Lower leg skin (tissue), 3 donors: Measurements from ENCODE around the gene ACACA.

Experiments used
- POLR2A ChIP-seq, 2 donors: fragments of 450-650 bp; IDR thresholded peaks; one replicate each; pipeline ENCODE4 v1.6.1; 2016 to 2017; ENCODE audit warnings: antibody characterized with exemption in 2 of 2, mild to moderate bottlenecking in 1 of 2, moderate library complexity in 1 of 2
- TF ChIP-seq, protein P1 (sequence below), 3 donors: fragments of 450-650 bp; IDR thresholded peaks; one replicate each; pipeline ENCODE4 v1.5.1; 2016; ENCODE audit warnings: antibody characterized with exemption in 3 of 3, mild to moderate bottlenecking in 3 of 3, moderate library complexity in 2 of 3

- TF ChIP-seq, protein P1, sequence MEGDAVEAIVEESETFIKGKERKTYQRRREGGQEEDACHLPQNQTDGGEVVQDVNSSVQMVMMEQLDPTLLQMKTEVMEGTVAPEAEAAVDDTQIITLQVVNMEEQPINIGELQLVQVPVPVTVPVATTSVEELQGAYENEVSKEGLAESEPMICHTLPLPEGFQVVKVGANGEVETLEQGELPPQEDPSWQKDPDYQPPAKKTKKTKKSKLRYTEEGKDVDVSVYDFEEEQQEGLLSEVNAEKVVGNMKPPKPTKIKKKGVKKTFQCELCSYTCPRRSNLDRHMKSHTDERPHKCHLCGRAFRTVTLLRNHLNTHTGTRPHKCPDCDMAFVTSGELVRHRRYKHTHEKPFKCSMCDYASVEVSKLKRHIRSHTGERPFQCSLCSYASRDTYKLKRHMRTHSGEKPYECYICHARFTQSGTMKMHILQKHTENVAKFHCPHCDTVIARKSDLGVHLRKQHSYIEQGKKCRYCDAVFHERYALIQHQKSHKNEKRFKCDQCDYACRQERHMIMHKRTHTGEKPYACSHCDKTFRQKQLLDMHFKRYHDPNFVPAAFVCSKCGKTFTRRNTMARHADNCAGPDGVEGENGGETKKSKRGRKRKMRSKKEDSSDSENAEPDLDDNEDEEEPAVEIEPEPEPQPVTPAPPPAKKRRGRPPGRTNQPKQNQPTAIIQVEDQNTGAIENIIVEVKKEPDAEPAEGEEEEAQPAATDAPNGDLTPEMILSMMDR (IDR thresholded peaks at IDR 0.05): no peak
- TF ChIP-seq POLR2A (IDR thresholded peaks at IDR 0.05): no peak
Measured at GRCh38 chr17:37117373-37118142, 289.1 kb downstream of the ACACA start.
